GM21381 (cell line): ENCODE measurements around the gene GTF2B.
"Not testable (repeated sequence)": the region's sequence is repeated elsewhere in the genome, so short reads cannot be mapped to it uniquely, and the experiment has no call there.

ENCODE experiments used
- ATAC-seq: cut with Tn5 transposase; IDR thresholded peaks from one replicate; pipeline ENCODE4 v1.9.1; 2021; ENCODE audit warnings: mild to moderate bottlenecking, moderate library complexity; ENCODE audit not compliant: unreplicated experiment

Gene GTF2B

DNA sequence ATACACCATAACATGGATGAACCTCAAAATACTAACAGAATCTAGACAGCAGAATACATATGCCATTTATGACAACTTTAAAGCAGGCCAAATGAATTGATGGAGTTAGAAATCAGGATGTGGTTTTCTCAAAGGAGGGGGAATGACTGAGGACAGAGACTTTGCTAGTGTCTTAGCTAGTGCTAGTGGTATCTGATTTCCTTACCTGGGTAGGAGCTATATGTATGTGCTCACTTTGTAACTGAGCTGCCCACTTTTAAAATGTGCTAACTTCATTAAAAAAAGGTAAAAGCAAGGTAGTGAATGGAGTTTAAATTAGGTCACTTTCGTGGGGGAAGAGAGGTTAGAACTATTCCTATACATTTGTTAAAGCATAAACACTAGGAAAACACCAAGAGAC lies 2.6 kb downstream of the GTF2B start:
- ATAC-seq, result no peak

DNA sequence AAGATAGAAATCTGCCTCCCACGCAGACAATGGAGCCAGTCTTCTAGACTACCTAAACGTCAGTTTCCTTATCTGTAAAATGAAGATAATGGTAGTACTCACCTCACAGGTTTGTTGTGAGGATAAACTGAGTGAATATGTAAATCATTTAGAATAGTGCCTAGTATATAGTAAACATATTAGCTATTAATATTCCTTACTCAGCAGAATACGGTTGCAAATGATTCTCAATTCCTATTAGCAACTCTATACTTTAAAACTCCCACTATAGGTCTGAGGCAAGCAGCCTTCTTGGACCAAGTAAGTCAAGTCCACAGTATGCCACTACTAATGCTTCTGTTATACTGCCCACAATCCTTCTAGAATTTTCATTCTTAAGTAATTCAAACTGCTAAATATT lies 5.4 kb downstream of the GTF2B start:
- ATAC-seq, result no peak

- ATAC-seq, result no peak
Observed at GRCh38 chr1:88883156-88883555, 8.2 kb downstream of the GTF2B start.

DNA sequence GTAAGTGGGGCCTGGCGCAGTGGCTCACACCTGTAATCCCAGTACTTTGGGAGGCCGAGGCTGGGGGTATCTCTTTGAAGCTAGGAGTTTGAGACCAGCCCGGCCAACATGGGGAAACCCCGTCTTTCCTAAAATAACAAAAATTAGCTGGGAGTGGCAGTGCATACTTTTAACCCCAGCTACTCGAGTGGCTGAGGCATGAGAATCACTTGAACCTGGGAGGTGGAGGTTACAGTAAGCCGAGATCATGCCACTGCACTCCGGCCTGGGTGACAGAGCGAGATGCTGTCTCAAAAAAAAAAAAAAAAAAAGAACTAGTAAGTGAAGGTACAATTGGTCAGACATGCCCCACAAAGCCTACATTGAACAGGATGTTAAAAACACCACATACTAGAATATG lies 10.7 kb downstream of the GTF2B start:
- not testable (repeated sequence) for ATAC-seq

GRCh38 chr1:88878731-88879130 lies 12.6 kb downstream of the GTF2B start:
- no peak for ATAC-seq

DNA sequence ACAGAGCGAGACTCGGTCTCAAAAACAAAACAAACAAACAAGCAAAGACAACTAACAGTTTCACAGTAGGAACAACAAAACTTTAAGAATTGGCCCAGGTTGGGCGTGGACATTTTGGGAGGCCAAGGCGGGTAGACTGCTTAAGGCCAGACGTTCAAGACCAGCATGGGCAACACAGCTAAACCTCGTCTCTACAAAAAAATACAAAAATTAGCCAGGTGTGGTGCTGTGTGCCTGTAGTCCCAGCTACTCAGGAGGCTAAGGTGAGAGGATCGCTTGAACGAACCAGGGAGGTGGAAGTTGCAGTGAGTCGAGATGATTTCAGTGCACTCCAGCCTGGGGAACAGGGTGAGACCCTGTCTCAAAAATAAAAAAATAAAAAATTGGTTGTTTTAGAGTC lies 13.5 kb downstream of the GTF2B start:
- ATAC-seq, result no peak

GRCh38 chr1:88877382-88877825 lies 14.0 kb downstream of the GTF2B start:
- ATAC-seq, result no peak

GRCh38 chr1:88876573-88877365 lies 14.6 kb downstream of the GTF2B start:
- ATAC-seq, result no peak

- no peak for ATAC-seq
Observed at GRCh38 chr1:88875595-88875994, 15.8 kb downstream of the GTF2B start.

GRCh38 chr1:88873737-88874349 lies 17.5 kb downstream of the GTF2B start:
- ATAC-seq, result no peak

DNA sequence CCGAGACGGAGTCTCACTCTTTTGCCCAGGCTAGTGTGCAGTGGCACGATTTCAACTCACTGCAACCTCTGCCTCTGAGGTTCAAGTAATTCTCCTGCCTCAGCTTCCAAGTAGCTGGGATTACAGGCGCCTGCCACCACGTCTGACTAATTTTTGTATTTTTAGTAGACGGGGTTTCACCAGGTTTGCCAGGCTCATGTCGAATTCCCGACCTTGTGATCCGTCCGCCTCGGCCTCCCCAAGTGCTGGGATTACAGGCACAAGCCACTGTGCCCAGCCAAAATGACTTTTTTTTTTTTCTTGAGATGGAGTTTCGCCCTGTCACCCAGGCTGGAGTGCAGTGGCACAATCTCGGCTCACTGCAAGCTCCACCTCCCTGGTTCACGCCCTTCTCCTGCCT lies 21.7 kb downstream of the GTF2B start:
- ATAC-seq, result not testable (repeated sequence)

- no peak for ATAC-seq
Observed at GRCh38 chr1:88867743-88868521, 23.4 kb downstream of the GTF2B start.

GRCh38 chr1:88851303-88852063 lies 39.9 kb downstream of the GTF2B start:
- ATAC-seq, result no peak

DNA sequence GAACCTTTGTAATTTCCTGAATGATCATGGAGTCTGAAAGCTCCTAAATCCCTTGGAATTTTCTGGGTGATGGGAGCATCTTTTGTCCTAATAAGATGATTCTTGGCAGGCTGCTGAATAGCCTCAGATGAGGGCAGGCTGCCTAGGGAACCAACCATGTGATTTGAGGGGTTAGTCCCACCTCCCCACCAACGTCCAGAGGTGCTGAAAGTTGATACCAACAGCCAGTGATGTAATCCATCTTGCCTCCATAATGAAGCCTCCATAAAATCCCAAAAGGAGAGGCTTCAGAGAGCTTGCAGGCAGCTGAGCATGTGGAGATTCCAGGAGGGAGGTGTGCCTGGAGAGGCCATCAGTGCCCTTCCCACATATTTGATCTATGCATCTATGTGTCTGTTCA lies 43.7 kb downstream of the GTF2B start:
- no peak for ATAC-seq

- no peak for ATAC-seq
Observed at GRCh38 chr1:88825721-88826120, 65.6 kb downstream of the GTF2B start.

GRCh38 chr1:88819642-88820041 lies 71.7 kb downstream of the GTF2B start:
- ATAC-seq, result not testable (repeated sequence)

DNA sequence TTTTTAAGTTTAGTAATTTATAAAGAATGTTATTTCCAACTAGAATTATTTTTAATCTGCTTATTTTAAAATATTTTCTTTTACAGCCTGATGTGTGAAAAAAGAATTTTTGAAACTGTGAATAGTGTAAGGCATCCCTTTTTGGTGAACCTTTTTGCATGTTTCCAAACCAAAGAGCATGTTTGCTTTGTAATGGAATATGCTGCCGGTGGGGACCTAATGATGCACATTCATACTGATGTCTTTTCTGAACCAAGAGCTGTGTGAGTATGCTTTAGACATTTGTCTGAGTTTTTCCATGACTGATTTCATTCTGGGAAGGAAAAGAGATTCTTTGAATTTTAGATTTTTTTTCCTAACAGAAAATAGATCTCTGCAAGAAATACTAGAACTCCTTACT lies 77.9 kb downstream of the GTF2B start:
- no peak for ATAC-seq

DNA sequence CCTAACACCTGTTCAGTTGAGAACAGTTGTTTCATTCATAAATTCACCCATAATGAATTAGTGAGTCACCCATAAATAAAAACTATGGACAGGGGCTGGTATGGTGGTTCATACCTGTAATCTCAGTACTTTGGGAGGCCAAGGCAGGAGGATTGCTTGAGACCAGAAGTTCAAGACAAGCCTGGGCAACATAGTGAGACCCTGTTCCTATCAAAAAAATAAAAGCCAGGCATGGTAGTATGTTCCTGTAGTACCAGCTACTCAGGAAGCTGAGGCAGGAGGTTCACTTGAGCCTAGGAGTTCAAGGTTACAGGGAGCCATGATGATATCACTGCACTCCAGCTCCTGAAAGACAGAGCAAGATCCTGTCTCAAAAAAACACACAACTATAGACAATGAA lies 79.0 kb downstream of the GTF2B start:
- no peak for ATAC-seq

DNA sequence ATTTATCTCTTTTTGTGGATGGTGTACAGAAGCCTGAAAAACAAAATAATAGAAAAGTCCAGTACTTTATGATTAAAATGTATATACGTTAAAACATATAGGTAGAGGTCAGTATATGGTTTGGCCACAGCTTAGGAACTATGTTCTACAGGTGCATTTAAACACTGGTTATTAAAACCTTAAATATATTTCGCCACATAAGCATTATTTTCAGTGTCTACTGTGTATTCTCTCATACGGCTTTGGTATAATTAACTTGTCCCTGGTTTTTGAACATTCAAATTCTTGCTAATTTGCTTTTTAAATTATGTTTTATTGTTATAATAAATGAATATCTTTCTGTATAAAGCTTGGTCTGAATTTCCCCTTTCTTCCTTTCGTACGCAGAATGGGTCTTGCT lies 87.9 kb downstream of the GTF2B start:
- ATAC-seq, result no peak

GRCh38 chr1:88802950-88803349 lies 88.4 kb downstream of the GTF2B start:
- ATAC-seq, result no peak
